Smooth muscle cell (in vitro differentiated cells): Measurements from ENCODE around the gene PRDM10. TPM values are rescaled to one million over a fixed set of nuclear protein-coding genes. Genes with fewer than 3 reads are reported as not detected.

Experiments
- DNase-seq: peaks from one replicate; lab custom pipeline; 2025; ENCODE audit not compliant: unreplicated experiment; lab: John Stamatoyannopoulos, UW
- H2AFZ ChIP-seq: fragments of 200-600 bp; sonication (generic); 2 replicates; pipeline ENCODE4 v1.6.0; 2016; ENCODE audit warnings: antibody characterized with exemption, low read depth, mild to moderate bottlenecking
- H3F3A ChIP-seq: fragments of 200-600 bp; sonication (generic); 2 replicates; pipeline ENCODE4 v1.6.0; 2017; ENCODE audit warnings: antibody characterized with exemption, low read depth
- H3K27ac ChIP-seq: fragments of 200-600 bp; sonication (generic); 2 replicates; pipeline ENCODE4 v1.5.1; 2016; ENCODE audit warnings: low read depth, mild to moderate bottlenecking
- H3K27me3 ChIP-seq: fragments of 200-600 bp; sonication (generic); 2 replicates; pipeline ENCODE4 v1.6.1; 2016; ENCODE audit warnings: low read depth, mild to moderate bottlenecking
- H3K36me3 ChIP-seq: fragments of 200-600 bp; sonication (generic); 2 replicates; pipeline ENCODE4 v1.5.1; 2016; ENCODE audit warnings: low read depth
- H3K4me1 ChIP-seq: fragments of 200-600 bp; sonication (generic); 2 replicates; pipeline ENCODE4 v1.5.1; 2016; ENCODE audit warnings: low read depth
- H3K4me2 ChIP-seq: fragments of 200-600 bp; sonication (generic); 2 replicates; pipeline ENCODE4 v1.6.0; 2016; ENCODE audit warnings: mild to moderate bottlenecking
- H3K4me3 ChIP-seq: fragments of 200-600 bp; sonication (generic); 2 replicates; pipeline ENCODE4 v1.5.1; 2016; ENCODE audit warnings: mild to moderate bottlenecking
- H3K79me2 ChIP-seq: fragments of 200-600 bp; sonication (generic); 2 replicates; pipeline ENCODE4 v1.6.0; 2016; ENCODE audit warnings: low read depth, mild to moderate bottlenecking
- H3K9ac ChIP-seq: fragments of 200-600 bp; sonication (generic); 2 replicates; pipeline ENCODE4 v1.6.0; 2016; ENCODE audit warnings: low read depth
- H3K9me3 ChIP-seq: fragments of 200-600 bp; sonication (generic); replicated peaks from 2 replicates; pipeline ENCODE4 v1.5.1; 2016; ENCODE audit warnings: low read depth
- H4K20me1 ChIP-seq: fragments of 200-600 bp; sonication (generic); 2 replicates; pipeline ENCODE4 v1.6.0; 2016; ENCODE audit warnings: low read depth
- CTCF ChIP-seq: fragments of 200-600 bp; sonication (generic); IDR thresholded peaks from 2 replicates; pipeline ENCODE4 v1.5.1; 2017; ENCODE audit warnings: borderline replicate concordance, mild to moderate bottlenecking, antibody characterized with exemption; ENCODE audit not compliant: insufficient read depth, poor library complexity, severe bottlenecking
- WGBS: methylation state at CpG from one replicate; pipeline ENCODE4 v1.1.7; 2016; ENCODE audit warnings: low lambda C conversion rate; 5-methylcytosine and 5-hydroxymethylcytosine counted together
- polyA plus RNA-seq: library from polyadenylated mRNA; unstranded; fragments of >200 nt; fragmentation: Nextera tagmentation; extraction: Ambion mirVana; gene quantifications from 2 replicates; pipeline ENCODE4 v1.2.1, GENCODE V29; 2016
- total RNA-seq: library from RNA; depleted of rRNA; stranded (reverse); fragments of >200 nt; gene quantifications from 2 replicates; pipeline ENCODE4 v1.2.3, GENCODE V29; 2014

Gene PRDM10
- total and polyA plus RNA-seq, 2 experiments from 2014 or later = 3.7 to 12.2 TPM

GRCh38 chr11:129896062-129896461, 106.6 kb downstream of the PRDM10 start:
- H3K9ac ChIP-seq = no peak overlapping the region
- peaks cover 24% of the 10 kb centered on the region for H3K79me2 ChIP-seq
- peak overlapping the region; percentile 96 for H3K4me2 ChIP-seq
- TF ChIP-seq CTCF = no peak
- H2AFZ ChIP-seq = peak overlapping the region; percentile 81
- peaks cover 6% of the 10 kb centered on the region for H3K4me1 ChIP-seq
- no peaks in the 10 kb centered on the region for H3F3A ChIP-seq
- H3K27me3 ChIP-seq = no peaks in the 10 kb centered on the region
- H4K20me1 ChIP-seq = peaks cover 9% of the 10 kb centered on the region
- peak overlapping the region; percentile 95 for H3K4me3 ChIP-seq
- WGBS = 80% methylated on average over 9 of the region's 9 CpGs
- H3K36me3 ChIP-seq = peaks cover 11% of the 10 kb centered on the region
- H3K9me3 ChIP-seq = no peaks in the 10 kb centered on the region
- no peak overlapping the region for H3K27ac ChIP-seq
- no peak for DNase-seq

- TF ChIP-seq CTCF = no peak
- 3% methylated on average over 31 of the region's 77 CpGs for WGBS
- peak within 1 kb of the TSS; percentile 95 for H3K4me3 ChIP-seq
- peaks cover 12% of the 10 kb centered on the region for H4K20me1 ChIP-seq
- H2AFZ ChIP-seq = peak within 1 kb of the TSS; percentile 81
- H3K4me2 ChIP-seq = peak within 1 kb of the TSS; percentile 96
- H3K27me3 ChIP-seq = no peaks in the 10 kb centered on the region
- H3K4me1 ChIP-seq = peaks cover 6% of the 10 kb centered on the region
- H3K27ac ChIP-seq = no peak within 1 kb of the TSS
- DNase-seq = peak; percentile 53
- no peaks in the 10 kb centered on the region for H3F3A ChIP-seq
- H3K9ac ChIP-seq = peak within 1 kb of the TSS; percentile 78
- H3K79me2 ChIP-seq = peaks cover 24% of the 10 kb centered on the region
- H3K36me3 ChIP-seq = peaks cover 11% of the 10 kb centered on the region
- H3K9me3 ChIP-seq = no peaks in the 10 kb centered on the region
These were observed 107.3 kb downstream of the PRDM10 start, which contains the start of gene NFRKB for GRCh38 chr11:129895126-129896041. Gene NFRKB, minus strand, starts transcription at chr11:129895578. Its CDS starts 2,729 bp downstream, at chr11:129892849.

GRCh38 chr11:129894278-129895125, 108.1 kb downstream of the PRDM10 start:
- Histone ChIP-seq H3K9ac (peak overlapping the region; percentile 78), H3K4me2 (peak overlapping the region; percentile 96), H4K20me1 (peaks cover 15% of the 10 kb centered on the region), H3K27me3 (no peaks in the 10 kb centered on the region), H3K79me2 (peaks cover 24% of the 10 kb centered on the region), H3K4me1 (peaks cover 6% of the 10 kb centered on the region), H3K27ac (no peak overlapping the region), H3F3A (no peaks in the 10 kb centered on the region), H3K36me3 (peaks cover 11% of the 10 kb centered on the region), H3K9me3 (no peaks in the 10 kb centered on the region), H3K4me3 (peak overlapping the region; percentile 95), H2AFZ (peak overlapping the region; percentile 79)
- WGBS = 30% methylated on average over 13 of the region's 13 CpGs
- DNase-seq = no peak
- TF ChIP-seq CTCF = no peak
